GM12872 (cell line): ENCODE measurements around the gene COL1A2.

ENCODE experiments used
- CTCF ChIP-seq: IDR thresholded peaks from 3 replicates; pipeline ENCODE4 v1.5.1; 2011; ENCODE audit warnings: low read depth, mild to moderate bottlenecking, low read length, moderate library complexity; ENCODE audit not compliant: insufficient read depth

COL1A2 gene

DNA sequence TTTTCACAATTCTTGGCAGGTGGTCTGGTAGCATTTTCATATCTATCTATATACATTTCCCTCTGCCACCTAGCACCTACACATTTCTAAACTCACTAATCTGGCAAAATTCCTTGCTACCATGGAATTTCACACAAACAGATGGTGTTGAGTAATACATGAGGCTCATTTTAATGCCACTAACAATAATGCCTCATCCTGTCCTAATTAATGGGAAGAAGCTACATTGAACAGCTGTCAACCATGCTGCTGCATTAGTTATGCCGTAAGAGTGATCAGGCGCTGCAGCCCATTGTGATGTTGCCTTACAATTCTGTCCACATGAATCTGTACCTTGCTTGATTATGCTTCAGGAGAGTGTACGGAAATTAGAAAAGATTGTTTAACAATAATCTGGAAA is 23.2 kb downstream of the COL1A2 start:
- no peak for TF ChIP-seq CTCF

DNA sequence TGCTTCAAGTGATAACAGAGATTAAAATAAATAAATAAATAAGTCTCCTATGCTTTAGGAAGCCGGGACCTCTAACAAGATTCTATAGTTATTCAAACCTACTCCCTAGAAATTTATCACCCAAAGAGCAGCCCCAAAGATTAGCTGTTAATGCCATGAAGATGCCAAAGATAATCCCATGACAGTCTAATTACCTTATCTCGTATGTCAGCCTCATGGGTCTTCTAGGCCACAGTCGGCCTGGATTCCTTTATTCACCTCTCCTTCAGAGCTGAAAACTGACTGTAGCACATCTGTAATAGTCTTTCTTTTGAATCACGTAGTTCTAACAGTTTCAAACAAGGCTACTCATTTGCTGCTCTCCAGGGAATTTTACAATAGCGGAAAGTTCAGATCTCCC is 24.2 kb downstream of the COL1A2 start:
- TF ChIP-seq CTCF: no peak

- TF ChIP-seq CTCF: no peak
Measured at GRCh38 chr7:94420328-94420727, 25.6 kb downstream of the COL1A2 start.

DNA sequence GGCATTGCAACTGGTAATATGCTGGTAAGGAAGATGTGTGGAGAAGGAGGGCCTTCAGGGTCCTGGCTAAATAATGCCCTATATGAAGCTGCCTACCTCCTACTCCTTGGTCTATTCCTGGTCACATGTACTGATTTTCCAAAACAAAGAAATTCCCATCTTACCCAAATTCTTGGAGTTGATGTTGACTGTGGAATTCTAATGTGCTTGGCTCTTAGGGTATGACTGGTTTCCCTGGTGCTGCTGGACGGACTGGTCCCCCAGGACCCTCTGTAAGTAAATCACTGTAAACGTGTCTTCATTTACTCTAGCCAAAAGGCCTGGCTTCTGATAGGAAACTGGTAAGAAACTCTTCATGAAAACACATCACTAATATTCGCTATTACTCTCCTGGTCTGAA is 27.0 kb downstream of the COL1A2 start:
- no peak for TF ChIP-seq CTCF

GRCh38 chr7:94422136-94422535 is 27.4 kb downstream of the COL1A2 start:
- TF ChIP-seq CTCF: no peak

- TF ChIP-seq CTCF: no peak
Measured at GRCh38 chr7:94422827-94423460, 28.2 kb downstream of the COL1A2 start.

DNA sequence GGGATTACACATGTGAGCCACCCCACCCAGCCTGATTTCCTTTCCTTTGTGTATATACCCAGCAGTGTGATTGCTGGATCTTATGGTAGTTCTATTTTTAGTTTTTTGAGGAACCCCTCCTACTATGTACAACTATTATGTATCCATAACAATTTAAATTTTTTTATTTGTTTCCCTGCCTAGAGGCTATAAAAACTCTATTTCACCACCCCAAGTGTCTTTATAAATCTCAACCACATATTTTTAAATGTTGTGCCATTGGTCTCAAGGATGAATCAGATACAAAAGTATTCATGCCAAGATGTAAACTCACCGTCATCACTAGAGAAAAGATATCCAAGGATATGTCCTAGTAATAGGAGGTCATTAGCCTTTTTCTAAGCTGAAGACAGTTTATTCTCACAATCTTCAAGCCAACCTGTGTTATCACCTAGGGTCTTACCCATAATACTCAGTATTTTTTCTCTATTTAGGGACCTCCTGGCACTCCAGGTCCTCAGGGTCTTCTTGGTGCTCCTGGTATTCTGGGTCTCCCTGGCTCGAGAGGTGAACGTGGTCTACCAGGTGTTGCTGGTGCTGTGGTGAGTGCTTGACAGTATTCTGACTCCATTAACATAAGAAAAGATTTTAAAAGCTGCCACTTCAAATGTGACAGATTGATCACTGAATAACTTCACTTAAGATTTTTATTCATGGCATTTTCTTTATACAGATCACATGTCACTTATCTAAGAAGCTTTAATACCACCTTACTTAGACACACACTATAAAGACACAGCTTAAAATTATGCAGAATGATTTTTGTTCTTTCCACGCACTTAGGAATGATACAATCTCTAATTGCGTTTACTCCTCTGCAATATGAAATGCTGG is 29.4 kb downstream of the COL1A2 start:
- no peak for TF ChIP-seq CTCF
